ENCODE data around the gene KCNIP4.
"Not testable (repeated sequence)": the region's sequence is repeated elsewhere in the genome, so short reads cannot be mapped to it uniquely, and the experiment has no call there.

KCNIP4 gene

DNA sequence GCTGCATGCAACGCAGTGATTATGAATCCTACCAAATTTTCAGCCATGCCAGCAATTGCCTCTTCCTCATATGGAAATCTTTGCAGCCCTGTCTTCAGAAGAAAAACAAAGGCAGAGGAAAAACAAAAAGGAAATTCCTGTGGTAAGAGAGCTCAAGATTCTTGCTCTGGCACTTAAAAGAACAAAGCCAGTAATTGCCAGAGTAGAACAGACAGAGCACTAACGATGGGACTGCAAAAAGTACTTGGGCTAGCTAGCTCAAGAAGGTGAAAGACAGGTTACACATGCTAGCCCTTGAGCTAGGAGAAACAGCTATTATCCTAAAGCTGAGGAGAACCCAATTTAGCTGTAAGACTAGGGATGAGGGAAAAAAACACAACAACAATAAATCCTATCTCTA is 582.3 kb downstream of the KCNIP4 start:
- DNase-seq (ENCODE audit: low spot score) = no peak

DNA sequence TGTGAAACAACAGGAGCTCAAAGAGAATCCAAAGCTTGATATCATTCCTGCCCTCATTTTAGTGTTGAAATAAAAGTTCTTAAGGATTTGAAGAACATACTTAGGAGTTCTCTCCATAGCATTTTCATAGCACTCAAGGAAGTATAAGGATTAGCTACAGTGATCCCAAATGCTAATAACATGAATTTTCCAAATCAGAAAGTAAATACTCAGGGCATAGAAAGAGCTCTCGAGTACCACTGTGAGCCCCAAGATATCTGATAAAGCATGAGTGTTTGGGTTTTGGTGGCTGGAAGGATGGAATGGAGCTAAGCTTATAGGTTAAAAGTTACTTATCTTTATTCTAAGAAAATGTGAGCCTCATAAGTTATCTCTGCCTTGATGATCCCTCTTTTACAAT is 584.9 kb downstream of the KCNIP4 start:
- no peak for DNase-seq (ENCODE audit: low spot score)

DNA sequence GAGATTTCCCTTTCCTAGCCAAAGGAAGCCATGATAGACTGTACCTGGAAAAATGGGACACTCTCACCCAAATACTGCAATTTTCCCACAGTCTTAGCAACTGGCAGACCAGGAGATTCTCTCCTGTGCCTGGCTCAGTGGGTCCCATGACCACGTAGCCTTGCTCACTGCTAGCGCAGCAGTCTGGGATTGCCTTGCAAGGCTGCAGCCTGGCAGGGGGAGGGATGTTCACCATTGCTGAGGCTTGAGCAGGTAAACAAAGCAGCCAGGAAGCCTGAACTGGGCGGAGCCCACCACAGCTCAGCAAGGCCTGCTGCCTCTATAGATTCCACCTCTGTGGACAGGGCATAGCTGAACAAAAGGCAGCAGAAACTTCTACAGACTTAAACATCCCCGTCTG is 596.2 kb downstream of the KCNIP4 start:
- not testable (repeated sequence) for DNase-seq (ENCODE audit: low spot score)

DNA sequence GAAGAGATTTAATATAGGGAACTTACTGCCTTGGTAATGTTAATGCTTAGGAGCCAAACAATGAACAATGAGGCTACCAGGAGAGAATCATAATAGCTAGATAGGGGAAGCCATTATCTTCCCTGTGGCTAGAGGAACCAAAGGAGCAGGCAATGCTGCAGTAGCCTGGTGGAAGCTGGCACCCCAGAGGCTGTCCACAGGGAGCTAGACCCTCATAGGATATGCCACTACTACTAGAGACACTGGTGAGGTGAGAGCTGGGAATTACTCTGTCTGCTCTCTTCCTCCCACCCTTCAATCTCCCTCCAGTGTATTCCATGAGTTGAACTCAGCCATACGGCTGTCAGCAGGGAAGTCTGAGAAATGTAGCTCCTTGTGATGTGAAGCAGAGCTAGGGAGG is 601.4 kb downstream of the KCNIP4 start:
- no peak for DNase-seq (ENCODE audit: low spot score)

GRCh38 chr4:21327976-21328700 is 620.4 kb downstream of the KCNIP4 start:
- DNase-seq (ENCODE audit: low spot score) = no peak

DNA sequence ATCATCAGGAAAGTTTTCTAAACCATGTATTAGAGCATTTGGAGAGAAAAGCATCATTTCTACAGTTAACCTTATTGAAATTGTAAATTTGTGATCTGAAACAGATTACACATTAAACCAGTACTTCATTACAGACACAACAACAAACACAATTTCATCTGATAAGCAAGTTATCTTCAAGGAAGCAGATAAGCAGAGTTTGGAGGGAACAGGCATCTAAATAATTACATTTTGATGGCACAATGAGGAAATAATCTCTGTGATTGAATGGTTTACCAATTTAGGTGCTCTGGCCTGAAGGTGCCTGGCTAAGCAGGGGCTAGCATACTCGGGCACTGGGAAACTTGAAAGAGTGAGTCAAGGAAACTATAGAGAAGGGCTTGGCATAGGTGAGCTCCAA is 628.5 kb downstream of the KCNIP4 start:
- no peak for DNase-seq (ENCODE audit: low spot score)

DNA sequence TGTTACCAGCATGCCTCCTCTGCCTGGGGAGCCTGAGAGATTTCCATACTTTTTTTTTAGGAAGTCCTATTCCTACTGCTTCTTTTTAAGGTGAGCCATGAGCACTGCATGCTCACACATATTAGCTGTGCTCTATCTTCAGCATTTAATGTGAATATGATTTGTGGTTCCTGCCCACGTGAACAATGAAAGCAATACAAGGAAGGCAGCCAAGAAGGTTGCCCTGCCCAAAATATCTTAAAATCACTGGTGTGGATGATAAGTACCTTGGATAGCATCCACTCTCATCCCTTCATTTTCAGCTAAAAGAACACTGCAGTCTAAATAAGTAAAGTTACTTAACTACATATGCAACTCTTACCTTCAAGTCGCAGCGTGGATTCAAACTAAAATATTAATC is 640.9 kb downstream of the KCNIP4 start:
- no peak for DNase-seq (ENCODE audit: low spot score)

DNA sequence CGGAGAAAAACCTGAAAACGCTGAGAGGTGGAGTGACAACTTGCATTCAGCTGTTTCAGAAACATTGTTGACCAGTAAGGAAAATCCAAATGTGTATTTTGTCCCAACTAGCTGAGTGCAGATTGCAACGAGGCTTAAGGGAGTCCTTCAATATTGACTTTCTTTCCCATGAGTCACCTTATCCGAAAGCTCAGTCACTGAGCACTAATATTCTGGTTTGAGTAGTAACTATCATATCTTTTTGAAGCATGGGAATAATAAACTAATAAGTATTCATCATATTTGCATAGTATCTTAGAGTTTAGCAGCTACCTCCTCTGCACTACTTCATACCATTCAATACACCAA is 644.1 kb downstream of the KCNIP4 start:
- no peak for DNase-seq (ENCODE audit: low spot score)

DNA sequence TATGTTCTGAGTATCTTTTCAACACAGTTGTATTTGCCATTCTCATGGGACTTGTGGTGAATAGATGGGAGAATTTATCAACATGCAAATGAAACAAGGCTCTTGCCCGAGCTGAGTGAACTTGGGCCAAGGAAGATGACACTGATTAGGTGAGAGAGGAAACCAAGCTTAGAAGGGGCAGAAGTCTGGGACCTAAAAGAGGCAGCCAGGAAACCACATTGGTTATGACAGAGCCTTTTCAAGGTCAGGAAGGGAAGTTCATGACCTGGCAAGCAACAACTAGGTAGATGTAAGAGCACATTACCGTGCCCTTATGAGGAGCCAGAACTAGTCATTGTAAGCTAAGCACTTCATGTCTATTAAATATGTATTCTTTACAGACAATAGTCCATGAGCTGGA is 658.0 kb downstream of the KCNIP4 start:
- no peak for DNase-seq (ENCODE audit: low spot score)

- DNase-seq (ENCODE audit: low spot score) = no peak
Measured at GRCh38 chr4:21276046-21276445, 672.5 kb downstream of the KCNIP4 start.

DNA sequence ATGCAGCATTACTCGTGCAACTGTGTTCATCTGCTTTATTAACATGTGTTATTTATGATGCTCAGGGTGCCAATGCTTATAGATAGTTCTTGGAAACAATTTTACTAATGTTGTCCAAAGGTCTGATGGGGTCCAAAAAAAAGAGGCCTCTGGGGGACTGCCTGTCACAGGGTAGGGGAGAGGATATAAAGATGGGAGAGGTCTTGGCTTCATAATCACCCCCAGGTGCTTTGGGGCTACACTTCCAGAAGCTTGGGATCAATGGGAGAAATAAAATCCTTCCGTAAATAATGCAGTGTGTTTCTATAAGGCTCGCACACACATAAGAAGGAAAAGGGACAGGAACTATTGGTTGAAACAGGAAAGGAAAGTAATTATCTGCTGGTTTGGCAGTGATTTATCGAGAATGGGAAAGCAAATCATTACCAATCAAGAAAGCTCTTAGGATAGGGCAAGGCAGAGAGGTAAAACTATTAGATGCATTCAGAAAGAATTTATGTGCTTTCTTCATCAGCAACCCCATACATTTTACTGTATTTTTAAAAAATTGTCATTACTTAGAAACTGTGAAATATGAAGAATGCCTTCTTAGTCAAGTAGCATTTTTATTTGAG is 677.0 kb downstream of the KCNIP4 start:
- no peak for DNase-seq (ENCODE audit: low spot score)

DNA sequence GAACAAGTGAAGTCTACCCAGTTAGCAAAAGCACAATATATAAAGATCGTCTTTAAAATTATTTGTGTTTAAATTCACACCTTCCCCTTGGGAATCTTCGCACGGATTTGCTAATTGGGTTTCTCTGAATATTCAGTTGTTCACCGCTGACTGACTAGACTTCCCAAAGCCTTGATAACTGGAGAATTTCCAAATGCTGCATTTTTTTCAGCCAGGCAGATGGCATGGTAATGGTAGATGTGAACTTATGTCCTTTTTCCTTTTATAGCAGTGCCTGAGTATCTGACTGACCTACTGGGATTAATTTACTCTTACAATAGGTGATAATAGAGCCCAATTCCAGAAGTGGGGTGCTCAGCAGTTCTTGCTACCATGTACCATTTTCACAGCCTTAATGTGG is 700.2 kb downstream of the KCNIP4 start:
- DNase-seq (ENCODE audit: low spot score) = no peak

- DNase-seq (ENCODE audit: low spot score) = no peak
Measured at GRCh38 chr4:21242163-21242562, 706.4 kb downstream of the KCNIP4 start.

DNA sequence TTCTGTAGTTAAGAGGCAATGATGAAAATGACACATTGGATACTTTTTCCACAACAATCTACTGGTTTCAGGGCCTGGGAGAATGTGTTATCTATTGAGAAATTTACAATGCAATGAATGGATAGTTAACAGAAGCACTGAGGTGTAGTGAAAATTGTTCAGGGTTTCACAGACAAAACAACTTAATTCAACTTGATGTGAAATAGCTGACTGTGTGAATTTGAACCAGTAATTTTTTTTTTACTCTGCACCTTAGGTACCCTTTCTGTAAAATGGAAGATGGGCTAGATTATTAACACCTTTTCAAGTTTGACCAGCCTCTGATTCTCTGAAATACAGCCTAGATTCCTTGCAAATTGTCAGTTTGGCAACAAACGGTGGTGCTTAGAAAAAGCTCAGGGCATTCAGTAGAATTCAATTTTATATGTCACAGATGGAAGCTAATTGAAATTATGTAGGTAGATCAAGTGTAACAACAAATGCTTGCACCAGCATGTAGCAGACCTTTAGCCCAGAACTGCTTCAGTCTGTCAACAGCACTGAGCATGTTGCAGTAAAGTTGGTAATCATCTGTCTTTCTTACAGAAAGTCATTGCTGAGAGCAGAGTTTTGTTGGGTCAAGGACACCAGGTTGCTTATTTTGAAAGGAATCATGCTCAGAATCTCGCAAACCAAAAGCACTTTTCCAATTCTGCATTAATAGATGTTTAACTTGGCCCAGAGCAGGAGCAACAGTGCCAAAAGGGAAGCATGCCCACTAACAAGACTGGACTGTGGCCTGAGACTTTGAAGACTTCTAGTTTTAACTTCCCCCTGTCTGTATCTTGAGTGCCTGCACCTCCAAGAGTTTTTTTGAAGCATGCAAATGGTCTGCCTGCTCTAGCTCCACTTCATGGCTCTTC is 721.7 kb downstream of the KCNIP4 start:
- DNase-seq (ENCODE audit: low spot score) = no peak

- no peak for DNase-seq (ENCODE audit: low spot score)
Measured at GRCh38 chr4:21211846-21212245, 736.7 kb downstream of the KCNIP4 start.

DNA sequence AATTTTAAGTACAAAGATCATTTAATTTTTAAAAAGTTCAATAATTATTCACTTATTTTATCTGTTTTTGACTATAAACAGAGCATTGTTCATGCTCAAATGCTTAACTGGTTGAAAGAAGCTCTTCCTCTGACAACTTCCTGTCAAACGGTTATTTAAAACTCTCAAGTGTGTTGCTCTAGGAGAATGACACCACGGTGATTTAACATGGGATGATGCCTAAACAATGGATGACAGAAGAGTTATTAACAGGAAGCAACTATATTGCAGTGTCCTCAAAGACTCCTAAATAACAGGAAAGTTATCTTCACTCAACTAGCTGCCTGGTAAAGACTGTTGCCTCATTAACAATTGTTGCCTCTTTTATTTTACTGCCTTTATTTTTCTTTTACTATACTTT is 738.7 kb downstream of the KCNIP4 start:
- DNase-seq (ENCODE audit: low spot score) = no peak

GRCh38 chr4:21205821-21206531 is 742.6 kb downstream of the KCNIP4 start:
- no peak for DNase-seq (ENCODE audit: low spot score)

DNA sequence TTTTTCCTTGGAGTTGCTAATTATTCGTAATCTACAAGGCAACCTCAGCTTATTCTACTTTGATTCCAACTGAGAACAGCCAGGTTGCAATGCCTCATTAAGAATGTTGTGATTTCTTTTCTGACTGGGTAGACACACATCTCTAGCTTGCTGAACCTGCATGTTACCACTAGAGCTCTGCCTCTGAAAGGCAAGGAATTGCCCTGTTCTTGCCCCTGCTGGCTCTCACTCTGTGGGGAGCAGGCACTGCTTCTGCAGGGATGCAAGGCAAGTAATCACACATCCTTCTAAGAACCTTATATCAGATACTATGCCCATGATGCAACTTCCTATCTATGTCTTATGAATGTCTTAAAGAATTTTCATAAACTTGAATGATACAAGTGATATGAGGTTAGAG is 745.2 kb downstream of the KCNIP4 start:
- no peak for DNase-seq (ENCODE audit: low spot score)

GRCh38 chr4:21202959-21203358 is 745.6 kb downstream of the KCNIP4 start:
- no peak for DNase-seq (ENCODE audit: low spot score)

DNA sequence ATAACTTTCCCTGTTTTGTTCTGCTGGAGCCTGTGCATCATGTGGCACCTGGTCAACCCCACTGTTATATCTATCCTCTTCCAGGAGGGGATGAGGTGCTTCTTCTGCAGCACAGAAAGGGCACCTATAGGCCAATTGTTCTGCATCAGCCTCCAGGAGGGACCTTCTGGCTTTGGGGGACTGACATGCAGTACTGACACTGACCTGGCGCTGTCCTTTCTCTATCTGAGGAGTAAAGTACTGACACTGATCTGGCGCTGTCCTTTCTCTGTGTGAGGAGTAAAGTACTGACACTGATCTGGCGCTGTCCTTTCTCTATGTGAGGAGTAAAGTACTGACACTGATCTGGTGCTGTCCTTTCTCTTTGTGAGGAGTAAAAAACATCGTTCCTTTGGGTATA is 749.9 kb downstream of the KCNIP4 start:
- no peak for DNase-seq (ENCODE audit: low spot score)

GRCh38 chr4:21195682-21196081 is 752.9 kb downstream of the KCNIP4 start:
- no peak for DNase-seq (ENCODE audit: low spot score)

DNA sequence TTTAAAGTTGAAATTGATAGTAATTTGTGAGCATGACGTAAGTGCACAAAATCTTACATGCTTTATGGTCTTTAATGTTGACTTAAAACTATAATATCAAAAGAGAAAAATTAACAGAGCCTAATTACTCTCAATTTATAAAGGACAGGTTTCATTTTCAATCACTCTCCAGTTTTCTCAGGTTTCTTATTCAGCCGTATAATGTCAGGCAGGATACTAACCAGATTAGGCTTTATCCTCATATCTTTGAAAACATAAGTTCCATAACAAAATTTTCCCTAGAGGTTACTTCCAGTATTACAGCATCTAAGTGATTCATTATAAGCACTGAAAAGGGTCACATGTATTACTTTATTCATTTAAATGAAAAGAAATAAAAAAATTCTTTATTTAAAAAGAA is 756.2 kb downstream of the KCNIP4 start:
- no peak for DNase-seq (ENCODE audit: low spot score)

GRCh38 chr4:21191317-21191716 is 757.3 kb downstream of the KCNIP4 start:
- DNase-seq (ENCODE audit: low spot score) = no peak
